GM12874 (cell line): ENCODE results near the gene CCDC57.

Experiments used
- TF ChIP-seq, protein P1 (sequence below): IDR thresholded peaks from 2 replicates; pipeline ENCODE4 v1.5.1; 2011; ENCODE audit warnings: low read depth, mild to moderate bottlenecking, control low read depth, low read length, moderate library complexity; ENCODE audit not compliant: insufficient read depth

Gene CCDC57

DNA sequence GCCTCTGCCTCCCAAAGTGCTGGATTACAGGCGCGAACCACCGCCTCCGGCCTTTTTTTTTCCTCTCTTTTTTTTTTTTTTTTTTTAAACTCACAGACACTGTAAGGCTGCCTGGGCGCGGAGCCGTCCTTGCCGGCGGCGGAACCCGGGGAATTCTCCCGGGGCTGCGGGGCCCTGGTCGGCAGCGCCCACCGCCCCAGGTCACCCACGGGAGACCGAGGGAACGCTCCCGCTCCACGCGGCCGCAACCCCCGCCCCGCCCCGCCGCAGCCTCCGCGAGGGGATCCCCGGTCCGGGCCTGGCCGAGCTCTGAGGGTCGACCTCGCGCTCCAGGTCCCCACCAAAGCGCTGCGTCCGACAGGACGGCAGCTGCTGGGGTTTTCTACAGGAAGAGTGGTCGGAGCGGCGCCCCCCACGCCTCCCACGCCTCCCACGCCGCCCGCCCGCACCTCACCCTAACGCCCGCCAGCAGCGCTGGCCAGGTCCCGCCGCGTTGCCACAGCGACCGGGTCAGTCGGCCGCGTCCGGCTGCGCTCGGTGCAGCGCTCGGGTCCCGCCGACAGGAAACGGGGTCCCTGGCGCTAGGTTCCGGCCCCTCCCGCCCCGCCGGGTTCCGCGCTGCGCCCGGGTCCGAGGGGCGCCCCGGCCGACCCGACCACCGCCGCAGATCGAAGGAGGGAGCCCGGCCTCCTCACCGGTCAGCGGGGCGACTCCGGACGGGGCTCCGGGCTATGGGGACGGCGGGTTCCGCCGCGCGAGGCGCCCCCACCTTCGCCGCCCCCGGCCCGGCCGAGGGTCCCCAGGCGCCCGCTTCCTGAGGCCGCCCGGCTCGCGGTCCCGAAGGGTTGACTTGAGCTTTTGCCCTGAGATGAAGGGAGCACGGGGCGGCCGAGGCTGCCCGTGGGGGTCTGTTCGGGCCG, at the start of gene CCDC57:
TSS of gene CCDC57 (minus strand) at position 512 of the 920 bp plus-strand sequence. CDS start 10,898 bp downstream, outside the sequence.
- TF ChIP-seq, protein P1, sequence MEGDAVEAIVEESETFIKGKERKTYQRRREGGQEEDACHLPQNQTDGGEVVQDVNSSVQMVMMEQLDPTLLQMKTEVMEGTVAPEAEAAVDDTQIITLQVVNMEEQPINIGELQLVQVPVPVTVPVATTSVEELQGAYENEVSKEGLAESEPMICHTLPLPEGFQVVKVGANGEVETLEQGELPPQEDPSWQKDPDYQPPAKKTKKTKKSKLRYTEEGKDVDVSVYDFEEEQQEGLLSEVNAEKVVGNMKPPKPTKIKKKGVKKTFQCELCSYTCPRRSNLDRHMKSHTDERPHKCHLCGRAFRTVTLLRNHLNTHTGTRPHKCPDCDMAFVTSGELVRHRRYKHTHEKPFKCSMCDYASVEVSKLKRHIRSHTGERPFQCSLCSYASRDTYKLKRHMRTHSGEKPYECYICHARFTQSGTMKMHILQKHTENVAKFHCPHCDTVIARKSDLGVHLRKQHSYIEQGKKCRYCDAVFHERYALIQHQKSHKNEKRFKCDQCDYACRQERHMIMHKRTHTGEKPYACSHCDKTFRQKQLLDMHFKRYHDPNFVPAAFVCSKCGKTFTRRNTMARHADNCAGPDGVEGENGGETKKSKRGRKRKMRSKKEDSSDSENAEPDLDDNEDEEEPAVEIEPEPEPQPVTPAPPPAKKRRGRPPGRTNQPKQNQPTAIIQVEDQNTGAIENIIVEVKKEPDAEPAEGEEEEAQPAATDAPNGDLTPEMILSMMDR, result no peak

GRCh38 chr17:82262344-82262743, 49.7 kb upstream of the CCDC57 start:
- TF ChIP-seq, protein P1, result no peak

- TF ChIP-seq, protein P1, result no peak
Measured at GRCh38 chr17:82258555-82258954, 45.9 kb upstream of the CCDC57 start.

GRCh38 chr17:82257473-82257872, 44.8 kb upstream of the CCDC57 start:
- TF ChIP-seq, protein P1, result no peak

DNA sequence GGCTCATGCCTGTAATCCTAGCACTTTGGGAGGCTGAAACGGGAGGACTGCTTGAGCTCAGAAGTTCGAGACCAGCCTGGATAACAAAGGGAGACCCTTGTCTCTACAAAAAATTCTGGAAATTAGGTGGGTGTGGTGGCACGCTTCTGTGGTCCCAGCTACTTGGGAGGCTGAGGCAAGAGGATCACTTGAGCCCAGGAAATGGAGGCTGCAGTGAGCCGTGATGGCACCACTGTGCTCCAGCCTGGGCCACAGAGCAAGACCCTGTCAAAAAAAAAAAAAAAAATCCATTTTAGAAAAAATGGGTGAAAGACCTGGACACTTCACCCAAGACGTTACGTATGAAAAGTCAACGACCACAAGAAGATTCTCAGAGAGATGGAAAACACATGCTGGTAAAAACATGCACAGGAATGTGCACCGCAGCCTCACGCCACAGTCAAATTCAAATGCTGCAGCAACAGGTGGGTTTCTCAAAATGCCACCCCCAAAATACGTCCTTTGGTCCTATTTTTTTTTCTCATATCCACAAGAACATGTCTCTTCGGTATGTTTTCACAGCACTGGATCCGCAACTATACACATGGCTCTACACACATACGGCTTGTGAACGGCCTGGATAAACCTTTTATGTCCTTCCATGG, 43.7 kb upstream of the CCDC57 start:
- TF ChIP-seq, protein P1, result no peak

- TF ChIP-seq, protein P1, result no peak
Measured at GRCh38 chr17:82255402-82255972, 42.8 kb upstream of the CCDC57 start.

- TF ChIP-seq, protein P1, result no peak
Measured at GRCh38 chr17:82253179-82253544, 40.5 kb upstream of the CCDC57 start.
